Measurements from ENCODE around the gene SLC25A47.

- TF ChIP-seq POLR2A (IDR thresholded peaks at IDR 0.05; ENCODE audit: low read depth, low read length) (no peak), RFX5 (IDR thresholded peaks at IDR 0.05; ENCODE audit: low read depth, low read length) (no peak), BHLHE40 (IDR thresholded peaks at IDR 0.05; ENCODE audit: low read depth, low read length) (no peak), RCOR1 (IDR thresholded peaks at IDR 0.05; ENCODE audit: insufficient replicate concordance, low read length) (no peak), ELK1 (IDR thresholded peaks at IDR 0.05; ENCODE audit: borderline replicate concordance, low read depth, low read length) (no peak), MAZ (IDR thresholded peaks at IDR 0.05; ENCODE audit: borderline replicate concordance, low read depth, low read length) (peak; percentile 32; the same call in 1 of the 2 replicates), MAFK (IDR thresholded peaks at IDR 0.05; ENCODE audit: low read depth, low read length) (no peak), SMC3 (IDR thresholded peaks at IDR 0.05; ENCODE audit: low read depth, low read length) (no peak), RAD21 (IDR thresholded peaks at IDR 0.05; ENCODE audit: low read length) (no peak), CEBPB (IDR thresholded peaks at IDR 0.05; ENCODE audit: low read depth, low read length) (no peak), FOS (IDR thresholded peaks at IDR 0.05; ENCODE audit: low read depth, low read length) (no peak), NFE2L2 (IDR thresholded peaks at IDR 0.05; ENCODE audit: low read depth, low read length) (no peak)
- TF ChIP-seq, protein P1, sequence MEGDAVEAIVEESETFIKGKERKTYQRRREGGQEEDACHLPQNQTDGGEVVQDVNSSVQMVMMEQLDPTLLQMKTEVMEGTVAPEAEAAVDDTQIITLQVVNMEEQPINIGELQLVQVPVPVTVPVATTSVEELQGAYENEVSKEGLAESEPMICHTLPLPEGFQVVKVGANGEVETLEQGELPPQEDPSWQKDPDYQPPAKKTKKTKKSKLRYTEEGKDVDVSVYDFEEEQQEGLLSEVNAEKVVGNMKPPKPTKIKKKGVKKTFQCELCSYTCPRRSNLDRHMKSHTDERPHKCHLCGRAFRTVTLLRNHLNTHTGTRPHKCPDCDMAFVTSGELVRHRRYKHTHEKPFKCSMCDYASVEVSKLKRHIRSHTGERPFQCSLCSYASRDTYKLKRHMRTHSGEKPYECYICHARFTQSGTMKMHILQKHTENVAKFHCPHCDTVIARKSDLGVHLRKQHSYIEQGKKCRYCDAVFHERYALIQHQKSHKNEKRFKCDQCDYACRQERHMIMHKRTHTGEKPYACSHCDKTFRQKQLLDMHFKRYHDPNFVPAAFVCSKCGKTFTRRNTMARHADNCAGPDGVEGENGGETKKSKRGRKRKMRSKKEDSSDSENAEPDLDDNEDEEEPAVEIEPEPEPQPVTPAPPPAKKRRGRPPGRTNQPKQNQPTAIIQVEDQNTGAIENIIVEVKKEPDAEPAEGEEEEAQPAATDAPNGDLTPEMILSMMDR (conservative IDR thresholded peaks at IDR 0.05; ENCODE audit: low read depth, low read length), result no peak
- TF ChIP-seq, protein P2, sequence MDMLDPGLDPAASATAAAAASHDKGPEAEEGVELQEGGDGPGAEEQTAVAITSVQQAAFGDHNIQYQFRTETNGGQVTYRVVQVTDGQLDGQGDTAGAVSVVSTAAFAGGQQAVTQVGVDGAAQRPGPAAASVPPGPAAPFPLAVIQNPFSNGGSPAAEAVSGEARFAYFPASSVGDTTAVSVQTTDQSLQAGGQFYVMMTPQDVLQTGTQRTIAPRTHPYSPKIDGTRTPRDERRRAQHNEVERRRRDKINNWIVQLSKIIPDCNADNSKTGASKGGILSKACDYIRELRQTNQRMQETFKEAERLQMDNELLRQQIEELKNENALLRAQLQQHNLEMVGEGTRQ (IDR thresholded peaks at IDR 0.05; ENCODE audit: low read depth, low read length), result peak; percentile 89
Measured at GRCh38 chr14:100297320-100298300, 25.5 kb upstream of the SLC25A47 start.
